OCI-LY3 (cell line): ENCODE measurements around the gene SMURF2.

Source experiments
- H2AFZ ChIP-seq: fragments of 200-600, 300-600 bp; shearing (Covaris generic); 2 replicates; pipeline ENCODE4 v1.6.0; 2014; ENCODE audit warnings: antibody characterized with exemption, low read depth, low read length
- H3K27ac ChIP-seq: fragments of 200-600, 300-600 bp; sonication (generic); 2 replicates; pipeline ENCODE4 v1.5.1; 2014; ENCODE audit warnings: mild to moderate bottlenecking, low read length, moderate library complexity, mixed read lengths
- H3K27me3 ChIP-seq: fragments of 200-600, 300-600 bp; sonication (generic); 2 replicates; pipeline ENCODE4 v1.6.1; 2014; ENCODE audit warnings: low read depth, low read length, mixed read lengths
- H3K36me3 ChIP-seq: fragments of 200-600, 300-600 bp; sonication (generic); replicated peaks from 2 replicates; pipeline ENCODE3; 2014; ENCODE audit warnings: low read depth, low read length, mixed read lengths
- H3K4me1 ChIP-seq: fragments of 300-600, 200-600 bp; sonication (generic); 2 replicates; pipeline ENCODE4 v1.6.1; 2014; ENCODE audit warnings: low read length, mixed read lengths
- H3K4me2 ChIP-seq: fragments of 200-600, 300-600 bp; sonication (generic); 2 replicates; pipeline ENCODE4 v1.6.1; 2014; ENCODE audit warnings: low read length, mixed read lengths
- H3K4me3 ChIP-seq: fragments of 300-600, 200-600 bp; sonication (generic); 2 replicates; pipeline ENCODE4 v1.5.1; 2014; ENCODE audit warnings: antibody characterized with exemption, mild to moderate bottlenecking, low read length, moderate library complexity
- H3K79me2 ChIP-seq: fragments of 300-600, 200-600 bp; shearing (Covaris generic); 2 replicates; pipeline ENCODE4 v1.6.1; 2014; ENCODE audit warnings: mild to moderate bottlenecking, low read length, mixed read lengths
- H3K9ac ChIP-seq: fragments of 300-600, 200-600 bp; shearing (Covaris generic); 2 replicates; pipeline ENCODE4 v1.6.0; 2014; ENCODE audit warnings: mild to moderate bottlenecking, low read length, moderate library complexity
- H3K9me3 ChIP-seq: fragments of 200-600, 300-600 bp; shearing (Covaris generic); 2 replicates; pipeline ENCODE4 v1.6.1; 2014; ENCODE audit warnings: low read length, mixed read lengths; ENCODE audit not compliant: insufficient read depth
- H4K20me1 ChIP-seq: fragments of 200-600, 300-600 bp; sonication (generic); 2 replicates; pipeline ENCODE4 v1.6.1; 2016; ENCODE audit warnings: low read length, mixed read lengths; ENCODE audit not compliant: insufficient read depth
- CTCF ChIP-seq: fragments of 200-600, 300-600 bp; sonication (generic); IDR thresholded peaks from 2 replicates; pipeline ENCODE4 v1.5.1; 2014; ENCODE audit warnings: antibody characterized with exemption, low read length, low read depth
- EZH2phosphoT487 ChIP-seq: fragments of 200-600 bp; shearing (Covaris generic); IDR thresholded peaks from 2 replicates; pipeline ENCODE4 v1.6.1; 2018; ENCODE audit warnings: antibody characterized with exemption, mixed run types, low read depth

SMURF2 gene

GRCh38 chr17:64638552-64639203 is 23.4 kb downstream of the SMURF2 start:
- no peak overlapping the region for H3K4me2 ChIP-seq

GRCh38 chr17:64635647-64636305 is 26.3 kb downstream of the SMURF2 start:
- Histone ChIP-seq H3K27me3 (no peaks in the 10 kb centered on the region), H2AFZ (no peak overlapping the region), H3K36me3 (no peaks in the 10 kb centered on the region), H3K4me2 (peak overlapping the region; percentile 46), H4K20me1 (peaks cover 16% of the 10 kb centered on the region; the same call in 1 of the 2 replicates), H3K27ac (peak overlapping the region; percentile 50), H3K79me2 (peaks cover 33% of the 10 kb centered on the region), H3K4me3 (no peak overlapping the region), H3K9me3 (no peaks in the 10 kb centered on the region), H3K4me1 (peaks cover 12% of the 10 kb centered on the region), H3K9ac (no peak overlapping the region)
- no peak for TF ChIP-seq EZH2phosphoT487
- no peak for TF ChIP-seq CTCF

More at GRCh38 chr17:64638552-64639203, 23.4 kb downstream of the SMURF2 start:
- H3K27ac ChIP-seq, result no peak overlapping the region
- no peaks in the 10 kb centered on the region for H3K36me3 ChIP-seq
- TF ChIP-seq CTCF, result no peak
- no peak for TF ChIP-seq EZH2phosphoT487
- H3K79me2 ChIP-seq, result peaks cover 29% of the 10 kb centered on the region
- H3K4me1 ChIP-seq, result peaks cover 12% of the 10 kb centered on the region
- H3K4me3 ChIP-seq, result no peak overlapping the region
- H3K27me3 ChIP-seq, result no peaks in the 10 kb centered on the region
- peaks cover 11% of the 10 kb centered on the region; the same call in 1 of the 2 replicates for H4K20me1 ChIP-seq
- H3K9ac ChIP-seq, result no peak overlapping the region
- H3K9me3 ChIP-seq, result no peaks in the 10 kb centered on the region
- H2AFZ ChIP-seq, result no peak overlapping the region

- H3K36me3 ChIP-seq, result no peaks in the 10 kb centered on the region
- H3K4me2 ChIP-seq, result no peak overlapping the region
- H3K27me3 ChIP-seq, result no peaks in the 10 kb centered on the region
- H3K79me2 ChIP-seq, result peaks cover 36% of the 10 kb centered on the region
- no peak overlapping the region for H2AFZ ChIP-seq
- peaks cover 12% of the 10 kb centered on the region for H3K4me1 ChIP-seq
- no peaks in the 10 kb centered on the region for H3K9me3 ChIP-seq
- H3K9ac ChIP-seq, result no peak overlapping the region
- TF ChIP-seq EZH2phosphoT487, result no peak
- TF ChIP-seq CTCF, result no peak
- H3K4me3 ChIP-seq, result no peak overlapping the region
- H4K20me1 ChIP-seq, result peaks cover 28% of the 10 kb centered on the region; the same call in 1 of the 2 replicates
- H3K27ac ChIP-seq, result no peak overlapping the region
Measured at GRCh38 chr17:64634218-64634617, 27.9 kb downstream of the SMURF2 start.

GRCh38 chr17:64632606-64633005 is 29.5 kb downstream of the SMURF2 start:
- Histone ChIP-seq H3K27me3 (no peaks in the 10 kb centered on the region), H4K20me1 (peaks cover 43% of the 10 kb centered on the region; the same call in 1 of the 2 replicates), H3K79me2 (peaks cover 38% of the 10 kb centered on the region), H3K4me1 (peaks cover 26% of the 10 kb centered on the region), H3K4me2 (no peak overlapping the region), H2AFZ (no peak overlapping the region), H3K9me3 (no peaks in the 10 kb centered on the region), H3K4me3 (no peak overlapping the region), H3K9ac (no peak overlapping the region), H3K27ac (no peak overlapping the region), H3K36me3 (no peaks in the 10 kb centered on the region)
- no peak for TF ChIP-seq EZH2phosphoT487
- no peak for TF ChIP-seq CTCF
